Endothelial cell of umbilical vein (primary cell): ENCODE results near the gene ZPR1.

Experiments used
- EZH2 ChIP-seq: IDR thresholded peaks from 2 replicates; pipeline ENCODE4 v1.6.1; 2012; ENCODE audit warnings: borderline replicate concordance, low read depth, mild to moderate bottlenecking, moderate library complexity, low read length, inconsistent platforms; ENCODE audit not compliant: severe bottlenecking
- JUN ChIP-seq: IDR thresholded peaks from 2 replicates; pipeline ENCODE4 v1.6.1; 2011; ENCODE audit warnings: borderline replicate concordance, low read depth; ENCODE audit not compliant: insufficient read length, insufficient read depth
- MAX ChIP-seq: IDR thresholded peaks from 2 replicates; pipeline ENCODE4 v1.6.1; 2011; ENCODE audit not compliant: insufficient read depth, insufficient read length
- MYC ChIP-seq: IDR thresholded peaks from one replicate; pipeline ENCODE4 v1.6.1; 2011; ENCODE audit warnings: mild to moderate bottlenecking, low read depth, low read length
- POLR2A ChIP-seq: IDR thresholded peaks from 2 replicates; pipeline ENCODE4 v1.6.1; 2012; ENCODE audit warnings: low read depth, mild to moderate bottlenecking, control low read depth, low read length
- POLR2AphosphoS5 ChIP-seq: IDR thresholded peaks from 2 replicates; pipeline ENCODE4 v1.6.1; 2012; ENCODE audit warnings: low read depth, mild to moderate bottlenecking, control low read depth, low read length, moderate library complexity; ENCODE audit not compliant: insufficient read depth
- TF ChIP-seq, protein P1 (sequence below), 2 donors: IDR thresholded peaks; 1 replicate in 1 of 2; 2 replicates in 1 of 2; pipeline ENCODE4 v1.5.1; 2011; ENCODE audit warnings: low read length in 2 of 2, mild to moderate bottlenecking in 2 of 2, moderate library complexity in 2 of 2, control low read depth in 1 of 2, inconsistent platforms in 1 of 2, low read depth in 1 of 2; ENCODE audit not compliant: insufficient read depth in 1 of 2; ENCODE audit errors: extremely low read depth in 1 of 2

DNA sequence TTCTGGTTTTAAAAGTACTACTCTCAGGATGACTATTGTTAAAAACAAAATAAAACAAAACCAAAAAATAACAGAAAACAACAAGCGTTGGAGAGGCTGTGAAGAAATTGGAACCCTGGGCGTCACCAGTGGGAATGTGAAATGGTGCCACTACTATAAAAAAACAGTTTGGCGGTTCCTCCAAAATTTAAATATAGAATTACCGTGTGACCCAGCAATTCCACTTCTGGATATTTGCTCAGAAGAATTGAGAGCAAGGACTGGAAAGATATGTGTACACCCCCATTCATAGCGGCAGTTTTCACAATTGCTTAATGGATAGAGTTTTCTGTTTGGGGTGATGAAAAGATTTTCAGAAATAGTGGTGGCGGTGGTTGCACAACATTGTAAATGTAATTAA, 26.7 kb upstream of the ZPR1 start:
- TF ChIP-seq, protein P1, sequence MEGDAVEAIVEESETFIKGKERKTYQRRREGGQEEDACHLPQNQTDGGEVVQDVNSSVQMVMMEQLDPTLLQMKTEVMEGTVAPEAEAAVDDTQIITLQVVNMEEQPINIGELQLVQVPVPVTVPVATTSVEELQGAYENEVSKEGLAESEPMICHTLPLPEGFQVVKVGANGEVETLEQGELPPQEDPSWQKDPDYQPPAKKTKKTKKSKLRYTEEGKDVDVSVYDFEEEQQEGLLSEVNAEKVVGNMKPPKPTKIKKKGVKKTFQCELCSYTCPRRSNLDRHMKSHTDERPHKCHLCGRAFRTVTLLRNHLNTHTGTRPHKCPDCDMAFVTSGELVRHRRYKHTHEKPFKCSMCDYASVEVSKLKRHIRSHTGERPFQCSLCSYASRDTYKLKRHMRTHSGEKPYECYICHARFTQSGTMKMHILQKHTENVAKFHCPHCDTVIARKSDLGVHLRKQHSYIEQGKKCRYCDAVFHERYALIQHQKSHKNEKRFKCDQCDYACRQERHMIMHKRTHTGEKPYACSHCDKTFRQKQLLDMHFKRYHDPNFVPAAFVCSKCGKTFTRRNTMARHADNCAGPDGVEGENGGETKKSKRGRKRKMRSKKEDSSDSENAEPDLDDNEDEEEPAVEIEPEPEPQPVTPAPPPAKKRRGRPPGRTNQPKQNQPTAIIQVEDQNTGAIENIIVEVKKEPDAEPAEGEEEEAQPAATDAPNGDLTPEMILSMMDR (IDR thresholded peaks at IDR 0.05; ENCODE audit: extremely low read depth in 1 of 2, insufficient read depth in 1 of 2, low read depth in 1 of 2, low read length in 2 of 2): no peak
- TF ChIP-seq EZH2: no peak
- TF ChIP-seq MYC: no peak
- TF ChIP-seq POLR2A: no peak
- no peak for TF ChIP-seq MAX
- TF ChIP-seq POLR2AphosphoS5: no peak
- TF ChIP-seq JUN: no peak
